ENCODE results near the gene MYEOV. TPM values are rescaled to one million over a fixed set of nuclear protein-coding genes. Genes with fewer than 3 reads are reported as not detected.

The MYEOV gene
- total RNA-seq, 1 experiment from 2014 or later = 2.9 TPM

DNA sequence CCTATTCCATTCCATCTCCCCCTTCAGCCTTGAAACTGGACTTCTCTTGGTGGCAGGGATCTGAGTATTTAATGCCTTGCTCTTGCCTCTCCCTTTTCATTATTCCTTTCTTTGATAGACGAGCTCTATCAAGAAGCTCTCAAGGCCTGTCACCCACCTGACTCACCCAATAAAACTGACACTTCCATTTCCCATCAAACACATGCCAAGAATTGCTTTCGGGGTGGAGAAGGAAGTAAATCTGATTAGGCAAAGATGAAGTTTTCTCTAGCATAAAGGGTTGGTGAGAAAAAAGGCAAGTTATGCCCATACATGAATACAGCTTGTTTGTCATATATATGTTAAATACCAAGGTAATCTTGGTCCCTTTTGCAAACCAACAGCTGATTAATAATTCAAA lies 34.9 kb upstream of the MYEOV start:
- no peak overlapping the region for H3K27ac ChIP-seq
- no peaks in the 10 kb centered on the region for H3K27me3 ChIP-seq
- DNase-seq = no peak
- H3K4me1 ChIP-seq = no peaks in the 10 kb centered on the region
- H3K9me3 ChIP-seq (replicated peaks) = no peaks in the 10 kb centered on the region
- no peaks in the 10 kb centered on the region for H3K36me3 ChIP-seq
- H3K4me3 ChIP-seq = no peak overlapping the region

DNA sequence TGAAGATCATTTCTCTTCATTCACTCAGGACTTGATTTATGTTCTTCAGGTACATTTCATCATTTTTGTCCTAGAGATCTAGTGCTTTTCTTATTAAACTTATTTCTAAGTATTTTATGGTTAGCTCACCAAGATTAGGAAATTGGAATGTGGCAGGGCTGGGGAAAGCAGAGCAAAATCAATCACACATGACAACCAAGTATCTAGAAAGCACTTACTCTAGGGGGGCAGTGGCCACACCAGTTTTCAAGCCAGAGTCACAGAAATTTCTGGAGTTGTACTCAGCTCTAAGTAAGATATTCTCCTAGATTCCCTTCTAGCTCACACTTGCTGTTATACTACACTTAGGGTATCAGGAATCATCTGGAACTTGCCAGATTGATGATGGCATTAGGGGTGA lies 33.3 kb upstream of the MYEOV start:
- Histone ChIP-seq H3K4me1 (no peaks in the 10 kb centered on the region), H3K4me3 (no peak overlapping the region), H3K36me3 (no peaks in the 10 kb centered on the region), H3K27ac (no peak overlapping the region), H3K9me3 (replicated peaks) (no peaks in the 10 kb centered on the region), H3K27me3 (no peaks in the 10 kb centered on the region)
- DNase-seq = no peak

DNA sequence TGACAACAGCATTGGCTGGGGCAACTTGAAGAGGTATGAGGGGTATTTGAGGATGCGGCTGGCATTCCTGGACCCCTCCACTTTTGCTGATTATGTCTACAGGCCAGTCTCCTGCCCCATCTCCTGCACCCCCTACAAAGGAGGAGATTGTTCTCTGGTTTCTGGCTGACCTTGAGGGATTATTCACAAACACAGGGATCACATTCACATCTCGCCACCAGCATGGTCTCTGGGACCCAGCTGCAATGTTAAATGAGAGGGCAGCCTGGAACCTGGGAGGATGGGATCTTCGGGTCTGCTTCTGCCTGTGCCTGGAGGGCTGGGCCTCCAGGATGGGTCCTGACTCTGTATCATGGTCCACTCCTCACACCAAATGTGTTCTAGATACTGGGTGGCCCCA lies 32.8 kb upstream of the MYEOV start:
- no peak overlapping the region for H3K4me3 ChIP-seq
- H3K27ac ChIP-seq = no peak overlapping the region
- H3K27me3 ChIP-seq = no peaks in the 10 kb centered on the region
- H3K9me3 ChIP-seq (replicated peaks) = no peaks in the 10 kb centered on the region
- no peak for DNase-seq
- no peaks in the 10 kb centered on the region for H3K4me1 ChIP-seq
- H3K36me3 ChIP-seq = no peaks in the 10 kb centered on the region

DNA sequence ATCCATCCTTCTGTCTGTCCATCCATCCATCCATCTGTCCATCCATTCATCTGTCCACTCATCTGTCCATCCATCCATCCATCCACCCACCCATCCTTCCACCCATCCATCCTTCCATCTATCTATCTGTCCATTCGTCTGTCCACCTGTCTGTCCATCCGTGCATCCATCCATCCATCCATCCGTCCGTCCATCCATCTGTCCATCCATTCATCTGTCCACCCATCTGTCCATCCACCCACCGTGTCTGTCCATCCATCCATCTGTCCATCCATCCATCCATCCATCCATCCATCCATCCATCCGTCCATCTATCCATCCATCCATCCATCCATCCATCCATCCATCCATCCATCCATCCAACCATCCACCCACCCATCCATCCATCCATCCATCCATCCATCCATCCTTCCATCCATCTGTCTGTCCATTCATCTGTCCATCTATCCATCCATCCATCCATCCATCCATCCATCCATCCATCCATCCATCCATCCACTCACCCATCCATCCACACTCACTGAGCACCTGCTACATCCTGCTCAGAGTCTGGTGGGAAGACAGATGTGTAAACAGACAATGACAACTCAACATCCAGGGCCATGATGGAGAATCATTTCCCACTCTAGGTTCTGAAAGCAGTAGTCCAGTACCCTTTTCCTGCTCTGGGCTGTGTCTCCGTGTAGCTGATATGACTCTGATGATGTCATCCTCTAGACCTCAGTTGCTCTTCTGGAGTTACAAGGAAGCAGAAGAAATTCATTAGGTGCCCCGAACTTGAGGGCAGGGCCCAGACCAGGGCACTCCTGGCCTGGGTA lies 30.8 kb upstream of the MYEOV start:
- DNase-seq = no peak
- no peak overlapping the region for H3K4me3 ChIP-seq
- no peaks in the 10 kb centered on the region for H3K4me1 ChIP-seq
- H3K36me3 ChIP-seq = no peaks in the 10 kb centered on the region
- no peaks in the 10 kb centered on the region for H3K27me3 ChIP-seq
- H3K9me3 ChIP-seq (replicated peaks) = no peaks in the 10 kb centered on the region
- H3K27ac ChIP-seq = no peak overlapping the region

DNA sequence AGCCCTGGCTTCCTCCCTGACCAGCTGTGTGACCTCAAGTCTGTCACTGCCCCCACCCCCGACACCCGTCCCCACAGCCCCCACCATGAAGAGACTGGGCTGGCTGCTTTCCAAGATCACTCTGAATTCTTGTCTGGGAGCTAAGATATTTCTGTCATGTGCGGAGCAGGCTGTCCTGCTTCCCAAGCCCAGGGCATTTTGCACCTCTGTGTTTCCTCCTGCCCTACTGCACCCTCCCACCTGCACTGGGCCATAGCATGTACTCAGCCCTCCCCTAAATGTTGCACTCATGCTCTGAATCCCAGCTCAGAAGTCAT lies 30.3 kb upstream of the MYEOV start:
- Histone ChIP-seq H3K4me3 (no peak overlapping the region), H3K27me3 (no peaks in the 10 kb centered on the region), H3K27ac (no peak overlapping the region), H3K4me1 (no peaks in the 10 kb centered on the region), H3K36me3 (no peaks in the 10 kb centered on the region), H3K9me3 (replicated peaks) (no peaks in the 10 kb centered on the region)
- no peak for DNase-seq

DNA sequence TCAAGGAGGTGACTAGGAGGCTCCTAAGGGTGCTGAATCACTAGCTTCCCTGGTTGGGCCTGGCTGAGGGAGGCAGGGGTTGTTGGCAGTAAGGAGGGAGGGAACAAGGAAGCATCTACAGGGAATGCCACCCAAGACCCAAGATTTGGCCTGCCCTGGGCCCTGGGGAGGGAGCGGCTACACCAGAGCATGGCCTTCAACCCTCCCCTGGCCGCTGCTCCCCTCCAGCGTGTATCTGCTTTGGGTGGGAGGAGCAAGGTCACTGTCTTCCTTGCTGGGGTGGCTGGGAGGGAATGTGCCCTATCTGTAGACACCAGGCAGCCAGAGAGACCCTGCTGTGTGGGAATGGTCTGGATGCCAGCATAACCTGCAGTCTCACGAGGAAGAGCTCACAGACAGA lies 29.5 kb upstream of the MYEOV start:
- H3K36me3 ChIP-seq = no peaks in the 10 kb centered on the region
- H3K27ac ChIP-seq = no peak overlapping the region
- H3K4me3 ChIP-seq = no peak overlapping the region
- DNase-seq = no peak
- H3K27me3 ChIP-seq = no peaks in the 10 kb centered on the region
- H3K4me1 ChIP-seq = no peaks in the 10 kb centered on the region
- H3K9me3 ChIP-seq (replicated peaks) = no peaks in the 10 kb centered on the region

DNA sequence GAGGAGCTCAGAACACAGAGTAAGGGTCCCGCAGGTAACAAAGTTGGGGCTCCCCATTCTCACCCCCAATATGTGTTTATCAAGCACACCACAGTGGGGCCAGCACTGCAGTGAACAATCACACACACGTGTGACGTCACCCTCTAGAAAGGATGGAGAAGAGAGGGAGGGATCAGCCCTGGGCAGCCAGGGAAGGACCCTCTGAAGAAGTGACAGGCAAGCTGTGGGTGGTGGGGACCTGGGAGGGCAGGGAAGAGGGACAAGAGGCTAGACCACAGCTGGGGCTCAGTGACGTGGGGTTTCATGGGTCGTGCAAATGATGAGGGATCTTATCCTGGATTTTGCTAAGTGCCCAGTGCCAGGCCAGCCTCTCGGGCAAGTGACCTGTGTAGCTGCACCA lies 28.7 kb upstream of the MYEOV start:
- H3K4me3 ChIP-seq = no peak overlapping the region
- H3K9me3 ChIP-seq (replicated peaks) = no peaks in the 10 kb centered on the region
- H3K27ac ChIP-seq = no peak overlapping the region
- H3K27me3 ChIP-seq = no peaks in the 10 kb centered on the region
- no peak for DNase-seq
- H3K4me1 ChIP-seq = no peaks in the 10 kb centered on the region
- H3K36me3 ChIP-seq = no peaks in the 10 kb centered on the region

DNA sequence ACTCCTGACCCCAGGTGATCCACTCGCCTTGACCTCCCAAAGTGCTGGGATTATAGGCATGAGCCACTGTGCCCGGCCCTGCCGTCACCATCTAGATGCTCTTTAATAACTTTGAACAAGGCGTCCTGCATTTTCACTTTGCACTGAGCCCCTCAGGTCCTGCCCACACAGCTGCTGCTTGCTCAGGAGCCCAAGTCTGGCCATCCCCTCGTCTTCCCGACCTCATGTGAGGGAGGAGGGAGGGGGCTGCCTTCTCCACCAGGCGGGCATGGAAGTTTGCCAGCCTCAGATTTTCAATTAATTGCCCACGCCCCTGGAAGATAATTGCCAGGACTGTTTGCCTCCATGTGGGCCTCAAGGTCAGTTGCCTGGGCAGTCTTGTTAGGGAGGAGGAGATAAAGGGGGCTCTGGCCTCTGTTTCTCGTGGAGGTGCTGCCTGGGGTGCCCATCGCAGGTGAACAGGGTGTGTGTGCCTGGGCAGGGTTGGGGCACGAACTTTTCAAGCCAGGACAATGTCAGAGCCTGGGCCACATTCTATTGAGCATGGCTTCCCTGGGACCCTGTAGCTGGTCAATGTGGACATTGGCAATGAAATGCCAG lies 27.9 kb upstream of the MYEOV start:
- Histone ChIP-seq H3K4me1 (no peaks in the 10 kb centered on the region), H3K27me3 (no peaks in the 10 kb centered on the region), H3K27ac (no peak overlapping the region), H3K4me3 (no peak overlapping the region), H3K9me3 (replicated peaks) (no peaks in the 10 kb centered on the region), H3K36me3 (no peaks in the 10 kb centered on the region)
- DNase-seq = no peak

DNA sequence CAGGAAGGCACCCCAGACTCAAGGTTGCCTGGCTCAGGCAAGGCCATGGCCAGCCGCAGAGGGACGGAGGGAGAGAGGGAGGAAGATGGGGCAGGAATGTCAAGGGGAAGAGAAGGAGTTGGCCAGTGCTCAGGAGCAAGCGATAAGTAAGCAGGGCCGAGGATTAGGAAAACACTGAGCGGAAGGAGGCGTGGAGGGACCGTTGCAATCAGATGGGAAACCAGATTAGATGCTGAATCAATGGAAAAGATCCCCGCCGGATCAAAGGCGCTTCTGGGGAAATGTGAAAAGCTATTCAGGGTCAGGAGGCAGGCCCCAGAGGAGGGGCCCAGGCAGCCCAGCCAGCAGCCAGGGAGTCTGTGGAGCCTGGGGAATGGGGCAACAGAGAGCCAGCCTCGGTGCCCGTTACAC lies 26.6 kb upstream of the MYEOV start:
- Histone ChIP-seq H3K4me1 (no peaks in the 10 kb centered on the region), H3K27me3 (no peaks in the 10 kb centered on the region), H3K4me3 (no peak overlapping the region), H3K9me3 (replicated peaks) (no peaks in the 10 kb centered on the region), H3K27ac (no peak overlapping the region), H3K36me3 (no peaks in the 10 kb centered on the region)
- DNase-seq = no peak

DNA sequence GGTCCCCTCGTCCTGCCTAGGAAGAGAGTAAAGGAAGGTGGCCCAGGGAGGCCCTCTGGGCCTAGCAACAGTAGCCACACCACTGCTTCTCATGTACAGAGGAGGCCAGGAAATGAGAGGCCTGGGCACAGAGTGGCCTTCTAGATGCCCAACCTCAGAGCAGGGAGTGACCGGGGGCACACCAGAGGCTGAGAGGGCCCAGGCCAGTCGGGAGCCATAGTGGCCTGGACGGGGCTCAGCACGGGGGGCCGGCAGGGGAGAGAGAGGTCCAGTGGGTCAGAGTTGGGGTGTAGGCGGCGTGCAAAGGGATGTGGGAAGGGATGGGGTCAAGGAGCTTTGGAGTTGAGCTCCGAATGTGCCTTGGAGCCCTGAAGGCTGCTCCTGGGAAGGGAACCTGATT lies 25.0 kb upstream of the MYEOV start:
- no peak overlapping the region for H3K4me3 ChIP-seq
- H3K27me3 ChIP-seq = no peaks in the 10 kb centered on the region
- no peaks in the 10 kb centered on the region for H3K9me3 ChIP-seq (replicated peaks)
- DNase-seq = no peak
- H3K4me1 ChIP-seq = no peaks in the 10 kb centered on the region
- H3K27ac ChIP-seq = no peak overlapping the region
- H3K36me3 ChIP-seq = no peaks in the 10 kb centered on the region

DNA sequence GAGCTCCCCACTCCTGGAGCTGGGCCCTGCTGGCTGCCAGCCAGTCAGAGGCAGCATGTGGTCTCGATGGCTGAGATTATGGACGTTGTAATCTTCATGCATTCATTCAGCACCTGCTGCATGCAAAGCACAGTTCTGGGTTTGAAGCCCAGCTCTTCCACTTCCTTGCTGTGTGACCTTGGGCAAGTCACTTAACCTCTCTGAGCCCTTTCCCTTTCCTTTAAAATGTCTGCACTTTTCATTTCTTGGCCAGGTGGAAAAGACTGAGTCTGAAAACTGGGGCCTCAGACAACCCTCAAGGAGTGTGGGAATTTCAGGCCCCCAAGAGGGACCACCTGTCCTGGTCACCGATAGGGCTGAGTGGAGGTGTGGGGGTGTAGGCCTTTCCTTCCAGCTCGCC lies 24.6 kb upstream of the MYEOV start:
- Histone ChIP-seq H3K27me3 (no peaks in the 10 kb centered on the region), H3K27ac (no peak overlapping the region), H3K4me3 (no peak overlapping the region), H3K4me1 (no peaks in the 10 kb centered on the region), H3K36me3 (no peaks in the 10 kb centered on the region), H3K9me3 (replicated peaks) (no peaks in the 10 kb centered on the region)
- no peak for DNase-seq

DNA sequence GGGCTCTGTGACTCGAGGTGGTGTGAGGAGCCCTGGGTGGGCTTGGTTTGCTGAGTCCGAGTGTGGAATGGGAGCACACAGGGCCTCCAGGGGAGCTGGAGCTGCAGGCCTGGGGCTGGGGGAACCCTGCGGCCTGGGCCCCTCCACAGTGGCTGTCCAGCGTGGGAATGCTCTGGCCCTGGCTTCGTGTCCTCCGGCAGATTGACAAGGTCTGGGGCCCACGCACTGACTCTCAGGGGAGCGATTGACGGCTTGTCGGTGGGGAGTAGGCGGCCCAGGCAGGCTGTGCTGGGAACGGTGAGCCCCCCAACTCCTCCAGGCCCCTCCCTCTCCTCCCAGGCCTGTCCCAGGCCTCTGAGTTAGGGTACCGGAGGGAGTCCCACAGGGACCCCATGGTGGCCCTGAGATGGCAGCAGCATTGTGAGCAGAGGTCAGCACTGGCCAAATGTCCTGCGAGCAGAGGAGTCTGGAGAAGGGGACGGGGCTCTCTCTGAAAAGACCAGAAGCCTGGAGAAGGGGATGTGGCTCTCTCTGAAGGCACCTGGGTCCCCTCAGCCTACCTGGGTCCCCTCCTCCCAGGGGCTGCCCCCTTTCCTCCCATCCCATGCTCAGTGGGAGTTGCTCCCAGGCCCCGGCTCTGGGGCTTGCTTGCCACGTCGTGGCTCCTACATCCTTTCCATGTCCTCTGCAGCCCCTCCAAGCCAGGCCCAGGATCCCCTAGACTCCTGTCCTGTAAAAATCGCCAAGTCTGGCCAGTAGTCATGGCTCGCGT lies 23.8 kb upstream of the MYEOV start:
- Histone ChIP-seq H3K36me3 (no peaks in the 10 kb centered on the region), H3K4me1 (no peaks in the 10 kb centered on the region), H3K9me3 (replicated peaks) (no peaks in the 10 kb centered on the region), H3K27ac (no peak overlapping the region), H3K4me3 (no peak overlapping the region), H3K27me3 (no peaks in the 10 kb centered on the region)
- no peak for DNase-seq

DNA sequence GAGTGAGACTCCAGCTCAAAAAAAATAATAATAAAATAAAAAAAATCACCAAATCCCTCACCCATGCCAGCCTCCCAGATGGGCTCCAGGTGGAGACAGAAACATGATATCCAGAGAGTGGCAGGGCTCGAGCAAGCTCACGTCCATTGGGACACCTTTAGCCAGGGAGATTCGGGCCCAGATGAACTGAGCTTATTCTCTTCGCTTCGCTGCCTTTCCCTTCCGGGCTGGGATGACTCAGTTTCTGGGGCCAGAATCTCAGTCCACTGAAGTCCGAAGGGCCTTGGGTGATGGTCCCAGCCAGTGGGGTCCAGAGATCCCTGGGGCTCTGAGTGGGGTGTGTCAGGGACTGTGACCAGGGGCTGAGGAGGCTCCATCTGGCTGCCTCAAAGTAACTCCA lies 23.0 kb upstream of the MYEOV start:
- no peak overlapping the region for H3K27ac ChIP-seq
- H3K4me1 ChIP-seq = no peaks in the 10 kb centered on the region
- H3K9me3 ChIP-seq (replicated peaks) = no peaks in the 10 kb centered on the region
- no peak for DNase-seq
- no peaks in the 10 kb centered on the region for H3K36me3 ChIP-seq
- H3K4me3 ChIP-seq = no peak overlapping the region
- H3K27me3 ChIP-seq = no peaks in the 10 kb centered on the region

DNA sequence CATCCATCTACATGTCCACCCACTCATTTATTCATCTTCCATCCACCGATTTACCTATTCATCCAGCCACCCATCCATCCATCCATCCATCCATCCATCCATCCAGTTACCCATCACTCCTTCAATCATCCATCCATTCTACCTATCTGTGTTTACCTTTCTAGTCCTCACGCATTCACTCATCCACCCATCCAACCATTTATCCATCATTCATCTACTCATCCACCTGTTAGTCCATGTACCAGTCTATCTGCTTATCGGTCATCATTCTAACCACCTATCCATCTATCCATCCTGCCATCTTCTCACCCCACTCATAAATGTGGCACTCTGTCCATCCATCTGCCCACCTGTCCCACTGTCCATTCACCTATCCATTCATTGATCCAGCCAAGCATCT lies 21.9 kb upstream of the MYEOV start:
- no peaks in the 10 kb centered on the region for H3K36me3 ChIP-seq
- no peaks in the 10 kb centered on the region for H3K9me3 ChIP-seq (replicated peaks)
- no peaks in the 10 kb centered on the region for H3K27me3 ChIP-seq
- no peaks in the 10 kb centered on the region for H3K4me1 ChIP-seq
- H3K4me3 ChIP-seq = no peak overlapping the region
- no peak overlapping the region for H3K27ac ChIP-seq
- no peak for DNase-seq

DNA sequence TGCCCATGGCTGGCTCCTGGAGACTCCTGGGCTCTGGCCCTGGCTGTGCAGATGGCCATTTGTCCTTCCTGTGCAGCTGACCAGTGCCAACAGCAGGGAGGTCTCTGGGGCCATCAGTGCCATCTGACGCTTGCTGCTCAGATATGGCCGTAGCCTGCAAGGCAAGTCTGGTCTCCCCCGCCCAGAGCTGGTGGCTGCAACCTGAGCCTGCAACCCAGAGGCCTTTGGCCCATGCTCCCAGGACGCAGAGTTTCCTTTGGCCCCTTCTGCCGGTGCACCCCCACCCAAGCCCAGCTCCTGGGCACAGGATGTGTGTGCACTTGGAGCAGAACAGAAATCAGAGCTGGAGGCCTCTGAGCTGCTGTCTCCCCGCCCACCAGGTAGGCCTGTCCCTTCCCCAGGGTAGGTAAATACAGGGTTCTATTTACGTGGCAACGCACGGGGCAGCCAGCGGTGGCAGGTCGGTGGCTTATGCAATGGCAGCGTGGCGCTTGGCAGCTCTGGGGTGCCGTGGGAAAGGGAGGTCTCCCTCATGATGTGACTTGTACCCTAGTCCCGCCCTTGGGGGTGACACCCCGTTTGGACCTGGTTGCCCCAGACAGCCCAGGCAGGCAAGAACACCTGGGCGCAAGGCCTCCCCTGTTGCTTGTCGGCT lies 21.0 kb upstream of the MYEOV start:
- Histone ChIP-seq H3K4me3 (no peak overlapping the region), H3K9me3 (replicated peaks) (no peaks in the 10 kb centered on the region), H3K4me1 (no peaks in the 10 kb centered on the region), H3K36me3 (no peaks in the 10 kb centered on the region), H3K27ac (no peak overlapping the region), H3K27me3 (no peaks in the 10 kb centered on the region)
- no peak for DNase-seq
